Measurements from ENCODE around the gene FUT6.

DNA sequence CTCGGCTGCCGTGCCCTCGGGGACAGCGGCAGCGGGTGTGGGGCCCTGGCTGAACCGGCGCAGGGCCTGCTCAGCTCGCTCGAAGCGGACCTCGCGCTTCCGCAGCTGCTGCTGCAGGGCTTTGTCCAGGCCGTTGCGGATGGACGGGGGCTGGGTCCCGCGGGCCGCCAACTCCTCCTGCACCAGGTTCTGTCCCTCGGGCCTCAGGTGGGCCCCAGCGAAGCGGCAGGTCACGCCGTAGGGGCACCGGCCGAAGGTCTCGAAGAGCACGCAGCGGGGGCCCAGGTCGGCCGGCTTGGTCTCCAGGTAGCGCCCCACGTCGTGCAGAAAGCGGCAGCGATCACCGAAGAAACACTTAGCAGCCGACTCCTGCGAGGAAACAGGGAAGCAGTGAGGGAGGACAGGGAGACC is 50.1 kb downstream of the FUT6 start:
- TF ChIP-seq, protein P1, sequence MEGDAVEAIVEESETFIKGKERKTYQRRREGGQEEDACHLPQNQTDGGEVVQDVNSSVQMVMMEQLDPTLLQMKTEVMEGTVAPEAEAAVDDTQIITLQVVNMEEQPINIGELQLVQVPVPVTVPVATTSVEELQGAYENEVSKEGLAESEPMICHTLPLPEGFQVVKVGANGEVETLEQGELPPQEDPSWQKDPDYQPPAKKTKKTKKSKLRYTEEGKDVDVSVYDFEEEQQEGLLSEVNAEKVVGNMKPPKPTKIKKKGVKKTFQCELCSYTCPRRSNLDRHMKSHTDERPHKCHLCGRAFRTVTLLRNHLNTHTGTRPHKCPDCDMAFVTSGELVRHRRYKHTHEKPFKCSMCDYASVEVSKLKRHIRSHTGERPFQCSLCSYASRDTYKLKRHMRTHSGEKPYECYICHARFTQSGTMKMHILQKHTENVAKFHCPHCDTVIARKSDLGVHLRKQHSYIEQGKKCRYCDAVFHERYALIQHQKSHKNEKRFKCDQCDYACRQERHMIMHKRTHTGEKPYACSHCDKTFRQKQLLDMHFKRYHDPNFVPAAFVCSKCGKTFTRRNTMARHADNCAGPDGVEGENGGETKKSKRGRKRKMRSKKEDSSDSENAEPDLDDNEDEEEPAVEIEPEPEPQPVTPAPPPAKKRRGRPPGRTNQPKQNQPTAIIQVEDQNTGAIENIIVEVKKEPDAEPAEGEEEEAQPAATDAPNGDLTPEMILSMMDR (IDR thresholded peaks at IDR 0.05): no peak
- TF ChIP-seq POLR2A (IDR thresholded peaks at IDR 0.05): no peak
